SK-N-SH (cell line): ENCODE results near the gene TDRD9. TPM values are rescaled to one million over a fixed set of nuclear protein-coding genes. Genes with fewer than 3 reads are reported as not detected.

Experiments used
- CTCF ChIA-PET: fragments of 300-600, 350-600 bp; formaldehyde crosslinking; extraction: SDS; loops from one replicate; lab custom pipeline; 2021; lab: Yijun Ruan, JAX
- POLR2A ChIA-PET: fragments of 350-600 bp; sonication (Branson Sonifier 250); formaldehyde crosslinking; extraction: SDS; loops from one replicate; lab custom pipeline; 2020; ENCODE audit warnings: antibody characterized with exemption, inconsistent platforms; lab: Yijun Ruan, JAX
- DNase-seq: peaks from one replicate; pipeline ENCODE4 v3.0.0; 2012
- H2AFZ ChIP-seq: fragments of 200-600 bp; sonication (generic); 2 replicates; pipeline ENCODE4 v1.8.1; 2016; ENCODE audit warnings: antibody characterized with exemption, mild to moderate bottlenecking, low read depth
- H3F3A ChIP-seq: fragments of 200-600 bp; sonication (generic); replicated peaks from 2 replicates; pipeline ENCODE3; 2016; ENCODE audit warnings: antibody characterized with exemption, mild to moderate bottlenecking; ENCODE audit not compliant: insufficient read depth
- H3K27ac ChIP-seq, 2 experiments: fragments of 200-500 bp in 1 of 2; fragments of 200-600 bp in 1 of 2; sonication (Bioruptor generic) in 1 of 2; sonication (generic), shearing (Covaris generic) in 1 of 2; 2 replicates each; pipeline versions ENCODE4 v1.5.1 to v1.6.1; 2014 to 2016; ENCODE audit warnings: low read depth in 2 of 2, inconsistent platforms in 1 of 2, low read length in 1 of 2, mild to moderate bottlenecking in 1 of 2, mixed read lengths in 1 of 2
- H3K27me3 ChIP-seq: fragments of 200-600 bp; sonication (generic), shearing (Covaris generic); 2 replicates; pipeline ENCODE4 v1.6.1; 2016; ENCODE audit warnings: mixed run types; ENCODE audit not compliant: insufficient read depth
- H3K36me3 ChIP-seq, 2 experiments: fragments of 200-500 bp in 1 of 2; fragments of 200-600 bp in 1 of 2; sonication (Bioruptor generic) in 1 of 2; sonication (generic) in 1 of 2; replicated peaks in 1 of 2; 2 replicates each; pipeline versions ENCODE3 to v1.5.1; 2014 to 2016; ENCODE audit warnings: low read length in 1 of 2, mild to moderate bottlenecking in 1 of 2; ENCODE audit not compliant: insufficient read depth in 2 of 2, control insufficient read depth in 1 of 2
- H3K4me1 ChIP-seq, 2 experiments: fragments of 200-500 bp in 1 of 2; fragments of 200-600 bp in 1 of 2; sonication (Bioruptor generic) in 1 of 2; sonication (generic), shearing (Covaris generic) in 1 of 2; 2 replicates each; pipeline versions ENCODE4 v1.5.1 to v1.6.1; 2014 to 2016; ENCODE audit warnings: low read depth in 1 of 2, low read length in 1 of 2, mixed run types in 1 of 2; ENCODE audit not compliant: insufficient read depth in 2 of 2, control insufficient read depth in 1 of 2
- H3K4me2 ChIP-seq: fragments of 200-600 bp; sonication (generic), shearing (Covaris generic); 2 replicates; pipeline ENCODE4 v1.6.1; 2017; ENCODE audit warnings: mixed run types
- H3K4me3 ChIP-seq, 2 experiments: fragments of 200-500 bp in 1 of 2; fragments of 200-600 bp in 1 of 2; sonication (Bioruptor generic) in 1 of 2; sonication (generic), shearing (Covaris generic) in 1 of 2; 2 replicates each; pipeline versions ENCODE4 v1.5.1 to v1.8.1; 2014 to 2016; ENCODE audit warnings: low read depth in 2 of 2, inconsistent platforms in 1 of 2, low read length in 1 of 2, mild to moderate bottlenecking in 1 of 2, mixed read lengths in 1 of 2, moderate library complexity in 1 of 2
- H3K79me2 ChIP-seq: fragments of 200-600 bp; sonication (generic); 2 replicates; pipeline ENCODE4 v1.8.1; 2017; ENCODE audit warnings: mild to moderate bottlenecking; ENCODE audit not compliant: insufficient read depth
- H3K9ac ChIP-seq: fragments of 200-600 bp; sonication (generic); 2 replicates; pipeline ENCODE4 v1.6.1; 2017; ENCODE audit warnings: mixed run types
- H3K9me2 ChIP-seq: fragments of 200-600 bp; sonication (generic); 2 replicates; pipeline ENCODE4 v1.6.1; 2017; ENCODE audit warnings: mixed run types
- H3K9me3 ChIP-seq: fragments of 200-600 bp; sonication (generic); 2 replicates; pipeline ENCODE4 v1.6.1; 2017; ENCODE audit warnings: mixed run types, mild to moderate bottlenecking, moderate library complexity
- H4K20me1 ChIP-seq: fragments of 200-600 bp; sonication (generic); 2 replicates; pipeline ENCODE4 v1.6.1; 2017; ENCODE audit warnings: mild to moderate bottlenecking, mixed run types; ENCODE audit not compliant: insufficient read depth
- CHD2 ChIP-seq: fragments of 150-350 bp; IDR thresholded peaks from 2 replicates; pipeline ENCODE4 v1.6.1; 2018; ENCODE audit warnings: low read length; ENCODE audit not compliant: partially characterized antibody
- GABPA ChIP-seq: IDR thresholded peaks from 2 replicates; pipeline ENCODE4 v1.4.0; 2012; ENCODE audit warnings: low read depth, mild to moderate bottlenecking
- NFIC ChIP-seq: IDR thresholded peaks from 2 replicates; pipeline ENCODE4 v1.4.0; 2012; ENCODE audit warnings: borderline replicate concordance
- USF1 ChIP-seq: IDR thresholded peaks from 2 replicates; pipeline ENCODE4 v1.4.0; 2012; ENCODE audit warnings: low read depth, borderline replicate concordance
- WGBS: methylation state at CpG from one replicate; pipeline ENCODE4 v1.1.6; 2017; ENCODE audit warnings: low lambda C conversion rate; 5-methylcytosine and 5-hydroxymethylcytosine counted together
- polyA plus RNA-seq, 3 experiments: library from polyadenylated mRNA; depleted of rRNA; stranded (reverse); fragments of >200 nt; gene quantifications; 2 replicates each; pipeline ENCODE4 v1.2.3, GENCODE V29; 2012

TDRD9 gene
- polyA plus RNA-seq, 1 of the 3 experiments (the other 2 are of a cell fraction) = not detected

- no peak overlapping the region; a peak in 1 of 4 replicates for H3K27ac ChIP-seq
- ChIA-PET POLR2A (interaction anchor here (1.4 kb wide), 1 partner anchor 25 kb away, joined by 3 read pairs; no protein-coding TSS in a partner anchor), CTCF (interaction anchor here (1.1 to 3.3 kb wide), 4 partner anchors 26 to 74 kb away, joined by 3 to 15 read pairs (median 12); a partner anchor contains a TSS)
- TF ChIP-seq CHD2 = no peak
- no peak for TF ChIP-seq GABPA
- no peaks in the 10 kb centered on the region for H3K36me3 ChIP-seq
- peaks cover 0 to 38% of the 10 kb centered on the region in 2 experiments; a peak in 1 of 4 replicates for H3K4me1 ChIP-seq
- no peak overlapping the region for H3K4me3 ChIP-seq
- H3K9ac ChIP-seq = no peak overlapping the region
- H3K9me2 ChIP-seq = no peaks in the 10 kb centered on the region
- no peaks in the 10 kb centered on the region for H3K27me3 ChIP-seq
- peak; percentile 51 for DNase-seq
- no peaks in the 10 kb centered on the region for H4K20me1 ChIP-seq
- no peak overlapping the region; the same call in 1 of the 2 replicates for H3K4me2 ChIP-seq
- no peak overlapping the region for H2AFZ ChIP-seq
- no peaks in the 10 kb centered on the region for H3F3A ChIP-seq
- WGBS = 75% methylated on average over 29 of the region's 34 CpGs
- H3K9me3 ChIP-seq = no peaks in the 10 kb centered on the region
- no peaks in the 10 kb centered on the region for H3K79me2 ChIP-seq
These were observed 48.5 kb upstream of the TDRD9 start for GRCh38 chr14:103879570-103880347.

GRCh38 chr14:103880348-103881267, 47.6 kb upstream of the TDRD9 start:
- Histone ChIP-seq H3K27me3 (no peaks in the 10 kb centered on the region), H3K9me2 (no peaks in the 10 kb centered on the region), H4K20me1 (no peaks in the 10 kb centered on the region), H3K4me1 (peaks cover 0 to 38% of the 10 kb centered on the region in 2 experiments; a peak in 1 of 4 replicates), H3K36me3 (no peaks in the 10 kb centered on the region), H3K9ac (no peak overlapping the region), H3F3A (no peaks in the 10 kb centered on the region), H3K9me3 (no peaks in the 10 kb centered on the region), H3K27ac (peak overlapping the region in 1 of 2 experiments; percentile 24; a peak in 1 of 4 replicates), H3K4me3 (no peak overlapping the region), H2AFZ (no peak overlapping the region), H3K79me2 (no peaks in the 10 kb centered on the region), H3K4me2 (no peak overlapping the region; the same call in 1 of the 2 replicates)
- 60% methylated on average over 20 of the region's 23 CpGs for WGBS
- ChIA-PET CTCF (interaction anchor here (0.6 to 3.3 kb wide), 7 partner anchors 12 to 75 kb away, joined by 3 to 15 read pairs (median 4); a partner anchor contains a TSS), POLR2A (interaction anchor here (0.7 to 1.4 kb wide), 4 partner anchors 23 to 72 kb away, joined by 3 read pairs; no protein-coding TSS in a partner anchor)
- peak; percentile 62 for DNase-seq
- TF ChIP-seq NFIC (peak; percentile 49), USF1 (no peak)
